Airway epithelial cell (primary cell): ENCODE results near the gene KLF11. TPM values are rescaled to one million over a fixed set of nuclear protein-coding genes. Genes with fewer than 3 reads are reported as not detected.

ENCODE experiments used
- total RNA-seq: library from RNA; depleted of rRNA; stranded (reverse); fragments of >200 nt; gene quantifications from 2 replicates; pipeline ENCODE4 v1.2.3, GENCODE V29; 2015

Gene KLF11
- 3.7 and 4.9 TPM in 2 replicates for total RNA-seq

GRCh38 chr2:10043256-10043905 lies at the start of gene KLF11:
Gene KLF11, plus strand, starts transcription at chr2:10043550. Its CDS starts 167 bp downstream, at chr2:10043717.

GRCh38 chr2:10079870-10080535 lies 36.7 kb downstream of the KLF11 start, which contains the start of gene CYS1:
Gene CYS1, minus strand, starts transcription at chr2:10080411. Its CDS starts 188 bp downstream, at chr2:10080223.

Other genes starting within 250 kb of the KLF11 start
- 4.4 and 13.9 TPM in 2 replicates for gene TAF1B, start 200.1 kb upstream of the KLF11 start, total RNA-seq
- gene GRHL1, start 91.9 kb upstream of the KLF11 start, total RNA-seq, result 33.9 and 50.1 TPM in 2 replicates
- gene CYS1, start 36.9 kb downstream of the KLF11 start, total RNA-seq, result 0.28 TPM in 1 of 2 replicates, not detected in the other
- gene RRM2, start 79.2 kb downstream of the KLF11 start, total RNA-seq, result 97.3 and 152 TPM in 2 replicates